HG03432 (cell line): ENCODE results near the gene AP1S3.

Experiments
- ATAC-seq: cut with Tn5 transposase; IDR thresholded peaks from one replicate; pipeline ENCODE4 v1.9.1; 2021; ENCODE audit warnings: mild to moderate bottlenecking, moderate library complexity; ENCODE audit not compliant: unreplicated experiment

The AP1S3 gene

DNA sequence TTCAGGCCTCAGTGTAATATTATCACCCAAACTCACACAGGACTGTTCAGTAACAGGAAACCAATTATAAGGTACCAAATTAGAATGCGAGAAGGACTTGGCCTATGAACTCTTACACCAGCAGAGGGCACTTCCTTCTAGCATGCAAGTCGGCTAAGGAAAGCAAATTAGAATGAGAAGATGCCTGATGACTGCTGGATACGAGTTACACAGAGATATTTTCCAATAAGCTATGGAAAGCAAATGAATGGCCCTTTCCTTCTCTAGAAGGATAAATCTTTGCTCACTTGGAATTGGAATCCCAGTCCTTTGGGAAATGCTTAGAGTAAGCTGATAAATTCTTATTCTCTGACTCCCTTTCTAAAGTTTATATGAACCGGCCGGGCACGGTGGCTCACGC lies 109.8 kb downstream of the AP1S3 start:
- ATAC-seq, result peak; percentile 90

DNA sequence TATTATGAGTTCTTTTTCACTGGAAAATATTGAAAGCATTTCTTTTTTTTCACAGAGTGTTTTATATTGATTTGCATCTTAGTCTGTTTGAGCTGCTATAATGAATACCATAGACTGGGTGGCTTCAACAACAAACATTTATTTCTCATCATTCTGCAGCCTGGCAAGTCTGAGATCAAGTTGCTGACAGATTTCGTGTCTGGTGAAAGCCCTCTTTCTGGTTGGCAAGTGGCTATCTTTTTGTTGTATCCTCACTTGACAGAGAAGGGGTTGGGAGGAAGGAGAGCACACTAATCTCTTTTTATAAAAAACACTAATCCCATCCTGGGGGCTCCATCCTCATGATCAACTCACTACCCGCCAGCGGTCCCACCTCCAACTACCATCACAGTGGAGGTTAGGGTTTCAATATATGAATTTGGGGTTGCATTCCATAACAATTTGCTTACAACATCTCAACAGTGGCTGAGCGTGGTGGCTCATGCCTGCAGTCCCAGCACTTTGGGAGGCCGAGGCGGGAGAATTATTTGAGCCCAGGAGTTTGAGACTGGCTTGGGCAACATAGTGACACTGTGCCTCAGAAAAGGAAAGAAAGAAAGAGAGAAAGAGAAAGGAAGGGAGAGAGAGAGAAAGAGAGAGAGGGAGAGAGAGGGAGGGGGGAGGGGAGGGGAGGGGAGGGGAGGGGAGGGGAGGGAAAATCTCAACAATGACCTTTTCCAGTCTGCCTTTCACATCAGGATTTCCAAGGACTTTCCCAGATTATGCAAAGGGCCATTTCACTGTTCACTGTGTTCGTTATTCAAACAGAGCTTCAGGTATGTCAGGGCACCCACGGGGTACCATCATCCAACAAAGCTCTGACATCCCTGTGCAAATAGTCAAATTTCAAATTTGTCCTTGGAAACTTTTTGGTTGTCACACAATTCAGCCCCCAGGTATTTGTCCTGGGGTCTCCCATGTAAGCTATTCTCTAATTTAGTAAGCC lies 111.1 kb downstream of the AP1S3 start:
- no peak for ATAC-seq

DNA sequence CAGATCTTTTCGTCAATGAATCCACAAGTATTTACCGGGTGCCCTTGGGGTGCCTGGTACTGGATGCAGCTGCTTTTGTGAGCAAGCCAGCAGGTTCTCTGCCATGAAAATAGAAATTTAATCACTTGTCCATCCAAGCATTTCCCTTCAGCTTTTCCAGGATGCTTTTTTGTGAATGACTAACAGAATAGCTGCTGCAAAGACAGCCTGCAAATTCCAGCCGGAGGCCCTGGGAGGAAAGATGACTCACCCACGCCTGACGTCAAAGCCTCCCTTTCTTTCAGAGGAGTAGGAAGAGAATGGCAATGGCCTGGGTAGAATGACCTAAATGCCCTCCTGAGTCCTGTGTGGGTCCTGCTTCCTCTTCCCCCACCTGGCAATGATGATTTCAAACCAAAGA lies 111.9 kb downstream of the AP1S3 start:
- ATAC-seq, result no peak

DNA sequence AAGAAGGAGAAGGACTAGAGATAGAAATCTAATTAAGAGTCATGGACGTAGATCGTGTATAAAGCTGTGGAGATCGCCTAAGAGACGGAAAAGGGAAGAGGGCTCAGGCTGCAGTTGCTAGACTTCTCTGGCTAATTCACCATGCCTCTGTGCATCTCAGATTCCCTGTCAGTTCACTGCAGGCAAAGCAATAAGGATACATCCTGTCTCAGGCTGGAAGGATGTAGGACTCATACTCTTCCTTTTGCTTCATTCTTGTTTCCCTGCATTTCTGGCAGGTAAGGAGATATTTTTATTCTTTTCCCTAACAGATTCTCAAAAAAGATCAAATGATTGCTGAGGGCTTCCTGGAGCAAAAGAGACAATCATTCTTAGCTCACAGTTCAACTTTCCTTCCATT lies 112.5 kb downstream of the AP1S3 start:
- ATAC-seq, result no peak

DNA sequence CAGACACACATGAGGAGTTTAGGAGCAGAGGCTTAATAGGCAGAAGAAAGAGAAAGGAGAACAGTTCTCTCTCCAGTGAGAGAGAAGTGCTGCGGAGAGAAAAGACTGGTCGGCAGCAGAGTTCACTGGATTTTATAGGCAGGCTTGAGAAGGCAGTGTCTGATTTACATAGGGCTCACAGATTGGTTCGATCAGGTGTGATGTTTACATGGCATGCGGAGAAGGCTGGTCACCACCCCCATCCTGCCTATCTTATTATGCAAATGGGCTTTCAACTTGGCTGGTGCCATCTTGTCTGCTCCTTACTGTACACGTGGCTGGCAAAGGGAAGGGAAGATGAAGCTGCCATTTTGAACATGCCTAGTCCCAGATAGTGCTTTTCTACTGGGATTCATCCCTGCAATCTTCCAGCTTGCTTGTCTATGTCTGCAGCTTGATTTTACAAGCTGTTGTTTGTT lies 113.4 kb downstream of the AP1S3 start:
- ATAC-seq, result no peak

DNA sequence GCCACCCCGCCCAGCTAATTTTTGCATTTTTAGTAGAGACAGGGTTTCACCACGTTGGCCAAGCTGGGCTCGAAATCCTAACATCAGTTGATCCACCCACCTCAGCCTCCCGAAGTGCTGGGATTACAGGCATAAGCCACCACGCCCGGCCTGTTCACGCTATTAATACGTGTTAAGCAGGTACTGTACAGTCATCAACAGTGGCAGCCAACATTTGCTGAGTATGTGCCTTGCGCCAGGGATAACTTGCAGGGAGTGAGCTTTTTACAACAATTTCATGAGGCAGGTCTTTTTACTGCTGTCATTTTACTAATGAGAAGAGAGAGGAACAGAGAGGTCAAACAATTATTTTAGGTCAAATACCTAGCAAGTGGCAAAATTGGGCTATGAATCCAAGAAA lies 115.2 kb downstream of the AP1S3 start:
- ATAC-seq, result no peak

DNA sequence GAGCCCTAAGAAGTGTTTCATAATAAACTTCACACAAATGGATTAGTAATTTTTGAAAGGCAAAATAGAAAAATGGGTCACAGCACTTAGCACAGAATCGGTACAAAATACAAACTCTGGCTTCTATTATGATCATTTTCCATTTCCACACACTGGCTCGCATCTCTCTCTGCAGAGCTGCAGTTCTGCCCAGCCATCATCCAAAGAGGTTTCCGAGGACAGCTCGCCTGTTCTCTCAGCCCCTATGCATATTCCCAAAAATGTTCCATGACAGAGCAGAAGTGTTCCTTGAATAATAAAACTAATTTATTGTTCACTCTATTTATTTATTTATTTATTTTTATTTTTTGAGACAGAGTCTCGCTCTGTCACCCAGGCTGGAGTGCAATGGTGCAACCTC lies 115.6 kb downstream of the AP1S3 start:
- ATAC-seq, result no peak

DNA sequence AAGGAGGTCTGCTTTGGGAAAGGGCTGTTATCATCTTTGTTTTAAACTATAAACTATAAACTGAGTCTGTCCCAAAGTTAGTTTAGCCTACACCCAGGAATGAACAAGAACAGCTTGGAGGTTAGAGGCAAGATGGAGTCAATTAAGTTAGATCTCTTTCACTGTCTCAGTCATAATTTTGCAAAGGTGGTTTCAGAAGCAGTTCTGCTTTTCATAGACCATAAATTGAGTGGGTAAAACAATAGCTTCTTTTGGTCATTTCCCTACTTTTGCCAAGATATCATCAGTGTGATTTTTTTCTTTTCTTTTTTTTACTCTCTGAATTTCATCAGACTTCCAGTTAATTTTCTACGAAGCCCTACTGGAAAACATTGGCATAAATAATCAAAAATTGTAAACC lies 117.0 kb downstream of the AP1S3 start:
- ATAC-seq, result peak; percentile 69

DNA sequence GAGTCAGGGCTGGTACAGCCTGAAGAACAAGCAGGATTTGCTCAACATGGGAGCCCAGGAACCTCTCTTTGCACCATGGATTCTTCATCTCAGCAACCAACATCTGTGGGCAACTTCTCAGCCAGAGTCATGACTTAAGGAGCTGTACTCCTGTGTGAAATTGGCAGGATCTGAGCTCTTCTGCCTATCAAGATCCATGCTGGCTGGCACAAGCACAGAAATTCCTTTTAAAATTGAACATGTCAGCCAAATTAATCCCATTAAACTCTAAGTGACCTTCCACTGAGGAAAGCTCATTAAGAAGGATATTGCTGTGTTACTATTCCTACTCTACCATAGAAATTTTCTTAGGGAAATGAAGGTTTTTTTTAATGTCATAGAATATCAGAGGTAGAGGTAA lies 124.7 kb downstream of the AP1S3 start:
- ATAC-seq, result no peak

DNA sequence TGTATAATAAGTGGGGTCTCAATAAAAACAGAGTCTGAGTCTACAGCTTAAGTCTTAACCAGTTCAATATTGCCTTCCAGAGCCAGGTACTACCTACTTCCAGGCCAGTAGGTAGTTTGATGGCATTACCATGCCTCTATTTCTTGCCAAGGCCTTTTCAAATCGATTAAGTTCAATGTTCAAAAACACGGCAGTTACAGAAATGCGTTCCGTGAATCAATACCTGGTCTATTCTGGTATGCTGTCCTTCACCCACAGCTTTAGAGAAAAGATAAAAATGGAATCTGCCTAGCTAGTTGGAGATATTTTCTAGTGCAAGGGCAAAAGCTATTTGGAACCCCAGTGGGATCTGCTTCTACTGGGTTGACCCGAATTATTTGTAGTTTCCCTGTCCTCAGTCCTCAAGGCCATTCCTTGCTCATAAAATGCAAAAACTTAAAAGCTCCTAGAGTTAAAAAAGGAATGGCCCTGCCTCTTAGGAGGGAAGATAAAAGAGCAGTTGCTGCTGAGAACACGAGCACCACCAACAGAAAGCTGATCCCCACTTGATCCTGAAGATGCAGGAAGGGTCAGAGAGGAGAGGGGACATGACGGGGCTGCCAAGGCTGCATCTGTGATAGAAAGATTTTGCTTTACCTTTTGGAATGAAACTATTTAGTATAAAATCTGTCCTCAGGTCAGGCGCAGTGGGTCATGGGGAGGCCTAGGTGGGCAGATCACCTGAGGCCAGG lies 125.6 kb downstream of the AP1S3 start:
- no peak for ATAC-seq
